Testis (tissue), 2 donors: ENCODE data around the gene OLFM1.

Experiments used
- CTCF ChIP-seq, 3 experiments: fragments of 450-650 bp in 2 of 3; fragments of 200-600 bp in 1 of 3; sonication (generic) in 1 of 3; IDR thresholded peaks; one replicate each; pipeline ENCODE4 v1.5.1; 2016 to 2019; ENCODE audit warnings: antibody characterized with exemption in 3 of 3, mild to moderate bottlenecking in 2 of 3, moderate library complexity in 1 of 3
- POLR2A ChIP-seq: fragments of 450-650 bp; IDR thresholded peaks from one replicate; pipeline ENCODE4 v1.6.1; 2017; ENCODE audit warnings: antibody characterized with exemption, mild to moderate bottlenecking, moderate library complexity

- TF ChIP-seq POLR2A (no peak), CTCF (IDR thresholded peaks at IDR 0.05) (no peak)
Observed at GRCh38 chr9:135157856-135158563, 70.5 kb downstream of the OLFM1 start.
